Measurements from ENCODE around the gene TMEFF1.
"Not testable (repeated sequence)": the region's sequence is repeated elsewhere in the genome, so short reads cannot be mapped to it uniquely, and the experiment has no call there.

Gene TMEFF1

GRCh38 chr9:100498592-100498991 is 25.6 kb downstream of the TMEFF1 start:
- no peak for ATAC-seq

GRCh38 chr9:100499460-100499859 is 26.5 kb downstream of the TMEFF1 start:
- no peak for ATAC-seq

DNA sequence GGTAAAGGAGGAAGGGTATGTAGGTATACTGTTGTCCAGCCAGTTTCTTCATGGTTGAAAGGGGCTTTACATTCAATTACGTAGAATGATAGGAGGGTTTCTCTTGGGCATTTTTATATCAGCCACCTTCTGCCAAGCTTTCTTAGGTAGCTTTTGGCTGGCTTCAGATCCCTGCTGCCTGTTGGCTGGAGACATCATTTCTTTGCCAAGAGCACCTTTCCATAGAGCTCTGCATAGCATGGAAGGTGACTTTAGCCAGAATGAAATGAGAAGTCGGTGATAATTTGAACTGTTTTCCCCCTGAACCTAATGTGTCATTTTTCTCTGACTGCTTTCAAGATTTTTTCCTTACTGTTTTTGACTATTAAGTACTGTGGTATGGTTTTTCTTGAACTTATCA is 26.9 kb downstream of the TMEFF1 start:
- ATAC-seq: no peak

DNA sequence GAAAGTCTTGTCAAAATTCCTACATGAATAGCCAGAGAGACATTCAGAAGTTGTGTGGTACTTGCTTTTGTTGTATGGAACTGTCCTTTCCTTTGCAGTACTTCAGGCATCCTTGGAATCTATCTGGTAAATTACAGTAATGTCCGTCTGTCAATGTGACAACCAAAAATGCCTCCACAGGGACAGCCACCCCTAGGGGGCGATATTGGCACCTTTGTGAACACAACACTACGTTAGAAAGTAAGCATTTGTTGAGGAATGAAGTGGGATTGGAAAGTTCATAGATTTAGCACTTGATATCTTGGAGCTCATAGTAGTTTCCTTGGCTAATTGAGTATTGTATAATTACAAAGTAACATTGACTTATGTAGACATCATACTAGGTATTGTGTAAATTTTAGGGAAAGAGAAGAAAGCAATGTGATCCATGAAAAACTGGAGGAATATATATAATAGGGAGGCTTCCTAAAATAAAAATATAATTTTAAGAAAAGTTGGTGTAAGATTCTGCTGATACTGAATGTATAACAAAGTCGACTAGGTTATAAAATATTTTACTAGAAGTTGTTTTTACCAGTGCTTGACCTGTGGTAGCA is 32.7 kb downstream of the TMEFF1 start:
- ATAC-seq: no peak

GRCh38 chr9:100507350-100507749 is 34.4 kb downstream of the TMEFF1 start:
- ATAC-seq: not testable (repeated sequence)

GRCh38 chr9:100511205-100511604 is 38.3 kb downstream of the TMEFF1 start:
- no peak for ATAC-seq

GRCh38 chr9:100515578-100516494 is 42.9 kb downstream of the TMEFF1 start:
- ATAC-seq: no peak

DNA sequence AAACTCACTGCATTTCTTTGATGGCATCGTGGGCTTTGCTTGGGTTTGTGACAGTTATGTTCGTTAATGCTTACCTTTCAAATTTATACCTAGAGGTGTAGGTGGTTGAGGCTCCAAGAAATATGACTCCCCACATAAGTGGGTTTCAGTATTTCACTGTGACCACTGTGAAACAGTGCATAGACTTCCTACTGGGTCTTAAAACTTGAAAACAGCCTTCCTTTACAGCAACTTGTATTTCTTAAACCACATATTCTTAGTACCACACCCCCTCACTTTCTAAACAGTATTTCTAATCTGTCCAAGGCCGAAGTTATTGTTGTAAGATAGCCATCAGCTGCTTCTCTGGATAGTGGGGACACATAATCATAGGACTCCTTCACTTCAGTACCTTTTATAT is 48.3 kb downstream of the TMEFF1 start:
- ATAC-seq: no peak

- no peak for ATAC-seq
These were observed 52.6 kb downstream of the TMEFF1 start for GRCh38 chr9:100525563-100525962.

- not testable (repeated sequence) for ATAC-seq
These were observed 54.3 kb downstream of the TMEFF1 start for GRCh38 chr9:100527180-100527794.

DNA sequence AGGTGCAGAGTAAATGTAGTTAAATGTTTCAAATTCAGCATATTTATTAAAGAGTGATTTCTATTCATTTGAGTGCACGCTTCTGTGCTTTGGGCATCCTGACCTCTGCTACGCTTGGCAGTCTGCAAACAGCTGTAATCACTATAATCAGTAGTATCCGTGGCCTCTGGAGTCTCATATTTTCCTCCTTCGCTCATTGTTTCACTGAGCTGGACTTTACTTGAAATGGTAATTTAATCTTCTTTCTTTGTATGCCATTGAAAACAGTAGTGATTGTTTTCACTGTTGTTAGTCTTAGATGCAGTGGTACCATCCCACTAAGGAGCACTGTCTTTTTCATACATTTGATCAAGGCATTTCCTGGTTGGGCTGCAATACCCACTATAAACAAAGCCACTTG is 61.5 kb downstream of the TMEFF1 start:
- ATAC-seq: no peak

DNA sequence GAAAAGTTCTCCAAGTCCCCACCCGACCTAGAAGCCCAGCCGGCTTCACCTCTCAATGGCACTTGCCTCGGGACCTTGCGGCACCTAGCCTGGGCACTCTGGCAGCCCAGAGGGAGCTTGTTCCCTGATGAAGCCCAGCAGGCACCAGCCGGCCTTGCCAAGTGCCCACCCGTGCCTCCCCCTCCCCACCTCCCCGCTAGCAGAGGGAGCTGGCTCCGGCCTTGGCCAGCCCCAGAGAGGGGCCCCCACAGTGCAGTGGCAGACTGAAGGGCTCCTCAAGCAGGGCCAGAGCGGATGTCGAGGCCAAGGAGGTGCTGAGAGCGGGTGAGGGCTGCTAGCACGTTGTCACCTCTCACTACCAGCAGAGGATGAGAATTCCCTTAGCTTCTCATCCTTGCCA is 67.4 kb downstream of the TMEFF1 start:
- no peak for ATAC-seq

DNA sequence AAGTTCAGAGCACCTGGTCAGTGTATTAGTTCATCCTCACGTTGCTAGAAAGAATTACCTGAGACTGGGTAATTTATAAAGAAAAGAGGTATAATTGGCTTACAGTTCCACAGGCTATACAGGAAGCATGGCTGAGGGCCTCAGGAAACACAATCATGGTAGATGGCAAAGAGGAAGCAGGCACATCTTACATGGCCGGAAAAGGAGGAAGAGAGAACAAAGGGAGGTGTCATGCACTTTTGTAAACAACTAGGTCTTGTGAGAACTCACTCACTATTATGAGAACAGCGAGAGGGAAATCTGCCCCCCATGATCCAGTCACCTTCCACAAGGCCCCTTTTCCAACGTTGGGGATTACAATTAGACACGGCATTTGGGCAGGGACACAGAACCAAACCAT is 76.1 kb downstream of the TMEFF1 start:
- no peak for ATAC-seq

GRCh38 chr9:100554935-100555401 is 82.0 kb downstream of the TMEFF1 start:
- no peak for ATAC-seq

DNA sequence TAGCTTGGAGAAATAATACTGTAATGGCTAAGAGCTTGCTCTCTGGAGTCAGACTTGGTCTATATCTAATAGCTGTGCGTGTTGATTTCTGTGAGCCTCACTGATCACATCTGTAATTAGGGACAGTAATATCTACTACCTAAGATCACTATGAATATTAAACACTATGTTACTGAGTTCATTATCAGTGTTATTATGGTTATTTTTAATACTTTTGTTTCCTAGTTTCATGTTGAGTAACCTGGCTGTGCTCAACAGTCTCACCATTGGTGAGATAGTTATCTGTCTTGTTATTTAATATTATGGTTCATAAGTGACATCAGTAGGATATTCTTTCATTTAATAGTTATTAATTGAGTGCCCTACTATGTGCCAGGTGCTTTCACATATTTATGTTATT is 82.5 kb downstream of the TMEFF1 start:
- ATAC-seq: peak in 1 of 2 donors; percentile 58

GRCh38 chr9:100557053-100557452 is 84.1 kb downstream of the TMEFF1 start:
- ATAC-seq: no peak

- no peak for ATAC-seq
These were observed 88.3 kb downstream of the TMEFF1 start for GRCh38 chr9:100561256-100561655.

DNA sequence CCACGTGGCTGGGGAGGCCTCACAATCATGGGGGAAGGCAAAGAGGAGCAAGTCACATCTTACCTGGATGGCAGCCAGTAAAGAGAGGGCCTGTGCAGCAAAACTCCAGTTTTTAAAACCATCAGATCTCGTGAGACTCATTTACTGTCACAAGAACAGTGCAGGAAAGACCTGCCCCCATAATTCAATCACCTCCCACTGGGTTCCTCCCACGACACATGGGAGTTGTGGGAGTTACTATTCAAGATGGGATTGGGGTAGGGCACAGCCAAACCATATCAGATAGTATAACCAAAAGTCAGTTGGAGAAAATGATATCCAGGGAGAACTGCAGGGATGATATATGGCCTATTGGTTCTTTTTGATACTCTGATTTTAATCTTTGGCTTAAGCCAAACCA is 94.9 kb downstream of the TMEFF1 start:
- ATAC-seq: no peak

DNA sequence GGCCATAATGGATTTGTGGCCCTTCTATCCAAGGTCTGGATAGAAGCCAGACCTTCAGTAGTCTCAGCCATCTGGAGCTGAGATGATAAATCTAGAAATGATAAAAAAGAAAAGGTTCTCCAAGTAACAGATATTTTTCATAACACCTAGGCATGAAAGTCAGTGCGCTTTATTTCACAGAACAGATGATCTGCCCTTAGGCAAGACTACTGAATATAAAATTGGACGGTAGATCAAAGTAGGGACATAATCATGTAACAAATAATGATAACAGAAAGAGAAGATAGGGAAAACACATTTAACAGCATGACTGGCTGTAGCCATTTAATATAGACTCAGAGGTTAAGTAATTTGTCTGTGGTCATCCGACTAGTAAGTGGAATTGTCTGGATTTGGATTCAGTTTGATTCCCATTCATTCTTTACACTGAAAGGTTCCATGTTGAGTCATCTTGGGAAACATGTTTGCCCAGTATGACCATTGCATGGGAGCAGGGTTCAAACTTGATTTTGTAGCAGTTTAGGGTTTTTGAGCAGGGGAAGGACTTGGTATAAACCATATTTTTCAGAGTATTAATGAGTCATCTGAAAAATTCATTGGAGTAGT is 100.8 kb downstream of the TMEFF1 start:
- no peak for ATAC-seq

DNA sequence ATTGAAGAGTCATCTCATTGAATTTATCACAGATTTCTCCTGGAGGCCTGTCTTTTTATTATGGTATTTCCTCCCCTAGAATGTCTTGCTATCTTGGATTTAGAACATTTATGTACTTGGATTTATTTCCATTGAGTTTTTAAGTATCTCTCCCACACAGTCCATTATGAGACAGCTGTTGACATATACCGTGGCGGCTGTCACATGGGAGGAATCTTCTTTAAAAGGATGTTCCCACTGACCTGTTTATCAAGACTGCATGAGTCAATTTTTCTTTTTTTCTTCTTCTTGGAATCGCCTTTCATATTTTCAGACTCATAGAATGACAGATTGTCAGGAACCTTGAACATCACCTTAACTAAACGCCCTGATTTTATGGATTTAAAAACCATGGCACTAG is 102.1 kb downstream of the TMEFF1 start:
- ATAC-seq: no peak

GRCh38 chr9:100575765-100576386 is 102.9 kb downstream of the TMEFF1 start:
- ATAC-seq: no peak

- no peak for ATAC-seq
These were observed 105.0 kb downstream of the TMEFF1 start, which contains the start of gene CAVIN4 for GRCh38 chr9:100577776-100578448. CAVIN4 (plus strand) TSS chr9:100578079; CDS start chr9:100578144, 65 bp downstream.
